ENCODE results near the gene PLEKHG1.

Gene PLEKHG1

DNA sequence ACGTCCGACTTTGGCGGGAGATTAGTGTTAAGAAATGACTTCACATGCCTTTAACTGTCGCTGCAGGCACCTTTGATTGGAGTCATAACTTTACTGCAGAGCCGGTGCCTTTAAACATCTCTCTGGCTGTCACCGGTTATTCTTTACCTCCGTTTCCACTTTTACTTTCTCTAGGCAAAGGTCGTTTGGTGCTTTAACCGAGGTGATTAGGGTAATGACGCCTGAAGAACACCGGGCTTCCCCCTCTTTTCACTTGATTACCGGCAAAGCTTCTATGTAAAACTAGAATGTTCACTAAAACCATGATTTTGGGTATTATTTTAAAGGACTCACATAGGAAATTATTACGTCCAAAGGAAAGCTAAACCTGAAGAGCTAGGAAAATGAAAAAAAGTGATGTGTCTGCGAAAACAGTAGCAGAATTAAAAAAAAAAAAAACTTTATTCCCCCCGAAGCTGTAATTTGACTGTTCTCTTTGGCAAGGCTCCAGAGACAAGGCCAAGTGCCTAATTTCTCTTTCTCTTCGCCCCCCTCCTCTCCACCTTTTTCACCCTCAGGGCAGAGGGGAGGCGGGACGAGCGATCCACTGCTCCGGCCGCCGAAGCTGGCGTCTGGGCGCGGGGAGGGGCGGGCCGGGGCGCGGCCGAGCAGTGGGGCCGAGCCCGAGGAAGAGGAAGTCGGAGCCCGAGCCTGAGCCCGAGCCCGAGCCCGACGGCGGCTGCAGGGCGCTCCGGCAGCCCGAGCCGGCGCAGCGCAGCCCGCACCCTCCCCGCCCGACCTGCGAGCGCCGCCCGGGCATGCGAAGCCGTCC, at the start of gene PLEKHG1:
TSS of gene PLEKHG1 (plus strand) at position 687 of the 811 bp plus-strand sequence. CDS start 133,797 bp downstream, outside the sequence.
- Histone ChIP-seq H3K27me3 (ENCODE audit: low read depth, low read length) (0 out of 2 replicates have a peak, but pooled peaks cover 2% of the 10 kb centered on the region), H3K4me3 (ENCODE audit: low read length) (peak within 1 kb of the TSS; percentile 90), H3K4me1 (ENCODE audit: low read length) (peaks cover 42% of the 10 kb centered on the region), H4K20me1 (ENCODE audit: insufficient read depth, low read length) (peaks cover 15% of the 10 kb centered on the region), H3K4me2 (ENCODE audit: low read length) (peak within 1 kb of the TSS; percentile 98), H3K27ac (ENCODE audit: low read length) (peak within 1 kb of the TSS; percentile 79), H2AFZ (ENCODE audit: low read depth, low read length) (peak within 1 kb of the TSS; percentile 45; the same call in 1 of the 2 replicates), H3K36me3 (replicated peaks; ENCODE audit: low read depth, low read length) (no peaks in the 10 kb centered on the region), H3K9ac (ENCODE audit: low read length) (peak within 1 kb of the TSS; percentile 93), H3K9me3 (ENCODE audit: insufficient read depth, low read length) (no peaks in the 10 kb centered on the region), H3K79me2 (ENCODE audit: low read length) (peaks cover 45% of the 10 kb centered on the region)
- no peak for TF ChIP-seq EZH2phosphoT487 (IDR thresholded peaks at IDR 0.05; ENCODE audit: low read depth)
- TF ChIP-seq, protein P1, sequence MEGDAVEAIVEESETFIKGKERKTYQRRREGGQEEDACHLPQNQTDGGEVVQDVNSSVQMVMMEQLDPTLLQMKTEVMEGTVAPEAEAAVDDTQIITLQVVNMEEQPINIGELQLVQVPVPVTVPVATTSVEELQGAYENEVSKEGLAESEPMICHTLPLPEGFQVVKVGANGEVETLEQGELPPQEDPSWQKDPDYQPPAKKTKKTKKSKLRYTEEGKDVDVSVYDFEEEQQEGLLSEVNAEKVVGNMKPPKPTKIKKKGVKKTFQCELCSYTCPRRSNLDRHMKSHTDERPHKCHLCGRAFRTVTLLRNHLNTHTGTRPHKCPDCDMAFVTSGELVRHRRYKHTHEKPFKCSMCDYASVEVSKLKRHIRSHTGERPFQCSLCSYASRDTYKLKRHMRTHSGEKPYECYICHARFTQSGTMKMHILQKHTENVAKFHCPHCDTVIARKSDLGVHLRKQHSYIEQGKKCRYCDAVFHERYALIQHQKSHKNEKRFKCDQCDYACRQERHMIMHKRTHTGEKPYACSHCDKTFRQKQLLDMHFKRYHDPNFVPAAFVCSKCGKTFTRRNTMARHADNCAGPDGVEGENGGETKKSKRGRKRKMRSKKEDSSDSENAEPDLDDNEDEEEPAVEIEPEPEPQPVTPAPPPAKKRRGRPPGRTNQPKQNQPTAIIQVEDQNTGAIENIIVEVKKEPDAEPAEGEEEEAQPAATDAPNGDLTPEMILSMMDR (IDR thresholded peaks at IDR 0.05; ENCODE audit: low read depth, low read length), result no peak

DNA sequence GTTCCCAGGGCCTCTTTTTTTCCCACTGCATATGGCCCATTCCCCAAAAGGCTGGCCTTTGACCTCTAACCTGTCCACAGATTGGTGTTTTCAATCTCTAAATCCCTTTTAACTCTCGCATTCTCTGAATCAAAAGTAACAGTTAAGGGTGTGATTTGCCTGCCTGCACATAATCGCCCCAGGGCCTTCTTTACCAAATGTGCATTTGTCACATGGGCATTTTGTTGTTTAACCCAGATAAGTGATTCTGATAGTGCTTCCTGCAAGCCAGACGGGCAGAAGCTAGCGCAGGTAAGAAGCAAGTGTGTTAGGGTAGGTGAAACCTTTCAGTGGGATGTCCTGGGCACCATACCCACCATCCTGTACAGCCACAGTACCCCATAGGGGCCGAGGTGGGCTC, 49.4 kb upstream of the PLEKHG1 start:
- Histone ChIP-seq H3K4me2 (ENCODE audit: low read length) (no peak overlapping the region), H3K4me1 (ENCODE audit: low read length) (no peaks in the 10 kb centered on the region), H3K27me3 (ENCODE audit: low read depth, low read length) (0 out of 2 replicates have a peak, but pooled peaks cover 4% of the 10 kb centered on the region), H3K4me3 (ENCODE audit: low read length) (no peak overlapping the region), H3K36me3 (replicated peaks; ENCODE audit: low read depth, low read length) (no peaks in the 10 kb centered on the region), H3K79me2 (ENCODE audit: low read length) (no peaks in the 10 kb centered on the region), H4K20me1 (ENCODE audit: insufficient read depth, low read length) (no peaks in the 10 kb centered on the region), H3K9ac (ENCODE audit: low read length) (no peak overlapping the region), H3K27ac (ENCODE audit: low read length) (no peak overlapping the region), H2AFZ (ENCODE audit: low read depth, low read length) (no peak overlapping the region), H3K9me3 (ENCODE audit: insufficient read depth, low read length) (no peaks in the 10 kb centered on the region)
- TF ChIP-seq, protein P1 (IDR thresholded peaks at IDR 0.05; ENCODE audit: low read depth, low read length), result no peak
- no peak for TF ChIP-seq EZH2phosphoT487 (IDR thresholded peaks at IDR 0.05; ENCODE audit: low read depth)

DNA sequence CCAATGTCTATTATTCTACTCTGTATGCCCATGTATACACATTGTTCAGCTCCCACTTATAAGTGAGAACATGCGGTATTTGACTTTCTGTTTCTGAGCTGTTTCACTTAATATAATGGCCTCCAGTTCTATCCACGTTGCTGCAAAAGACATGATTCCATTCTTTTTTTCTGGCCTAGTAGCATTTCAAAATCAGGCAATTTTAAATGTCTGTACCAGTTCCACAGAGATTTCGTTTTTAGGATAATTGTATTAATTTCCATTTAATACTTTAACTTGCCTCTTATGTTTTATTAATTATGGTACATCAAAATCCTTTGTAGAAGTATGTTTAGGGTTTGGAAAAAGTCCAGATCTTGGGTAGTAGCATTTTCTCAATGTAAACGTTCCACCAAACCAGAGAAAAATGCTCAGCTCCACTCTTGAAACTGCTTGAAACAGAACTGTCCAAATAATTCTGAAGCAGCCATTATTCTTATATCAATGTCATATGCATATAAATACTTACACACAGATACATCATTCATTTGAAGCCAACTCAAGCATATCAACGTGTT, 42.6 kb upstream of the PLEKHG1 start:
- no peaks in the 10 kb centered on the region for H3K79me2 ChIP-seq (ENCODE audit: low read length)
- H3K9ac ChIP-seq (ENCODE audit: low read length), result no peak overlapping the region
- H3K27me3 ChIP-seq (ENCODE audit: low read depth, low read length), result no peaks in the 10 kb centered on the region
- no peaks in the 10 kb centered on the region for H3K4me1 ChIP-seq (ENCODE audit: low read length)
- TF ChIP-seq, protein P1 (IDR thresholded peaks at IDR 0.05; ENCODE audit: low read depth, low read length), result no peak
- no peak for TF ChIP-seq EZH2phosphoT487 (IDR thresholded peaks at IDR 0.05; ENCODE audit: low read depth)
- no peaks in the 10 kb centered on the region for H4K20me1 ChIP-seq (ENCODE audit: insufficient read depth, low read length)
- no peak overlapping the region for H2AFZ ChIP-seq (ENCODE audit: low read depth, low read length)
- no peak overlapping the region for H3K4me2 ChIP-seq (ENCODE audit: low read length)
- H3K27ac ChIP-seq (ENCODE audit: low read length), result no peak overlapping the region
- H3K36me3 ChIP-seq (replicated peaks; ENCODE audit: low read depth, low read length), result no peaks in the 10 kb centered on the region
- H3K9me3 ChIP-seq (ENCODE audit: insufficient read depth, low read length), result no peaks in the 10 kb centered on the region
- no peak overlapping the region for H3K4me3 ChIP-seq (ENCODE audit: low read length)

Data from OCI-LY3 (cell line).